BJ (cell line): Measurements from ENCODE around the gene APBA2. TPM values are rescaled to one million over a fixed set of nuclear protein-coding genes. Genes with fewer than 3 reads are reported as not detected.

ENCODE experiments used
- CTCF ChIA-PET: fragments of 350-600 bp; formaldehyde crosslinking; extraction: SDS; loops from one replicate; lab custom pipeline; 2021; ENCODE audit warnings: antibody characterized with exemption, inconsistent platforms; lab: Yijun Ruan, JAX
- POLR2A ChIA-PET: fragments of 300-600 bp; sonication (Branson Sonifier 250); formaldehyde crosslinking; extraction: SDS; loops from one replicate; lab custom pipeline; 2021; ENCODE audit warnings: antibody characterized with exemption; lab: Charles Lee
- DNase-seq: peaks from one replicate; pipeline ENCODE4 v3.0.0-alpha.2; 2011; ENCODE audit warnings: low read depth
- H3K27me3 ChIP-seq: 2 replicates; pipeline ENCODE4 v1.6.0; 2011; ENCODE audit warnings: low read length; ENCODE audit not compliant: control insufficient read depth, insufficient read depth
- H3K36me3 ChIP-seq: 2 replicates; pipeline ENCODE4 v1.5.1; 2011; ENCODE audit warnings: low read length; ENCODE audit not compliant: control insufficient read depth, insufficient read depth
- H3K4me3 ChIP-seq: 2 replicates; pipeline ENCODE4 v1.5.1; 2011; ENCODE audit warnings: low read depth, mild to moderate bottlenecking, control low read depth, low read length
- polyA plus RNA-seq: library from polyadenylated mRNA; depleted of rRNA; stranded (reverse); fragments of >200 nt; gene quantifications from 2 replicates; pipeline ENCODE4 v1.2.3, GENCODE V29; 2011
- TF ChIP-seq, protein P1 (sequence below): IDR thresholded peaks from 2 replicates; pipeline ENCODE4 v1.5.1; 2011; ENCODE audit warnings: low read depth, mild to moderate bottlenecking, control low read depth, inconsistent platforms, low read length, moderate library complexity; ENCODE audit not compliant: insufficient read depth

The APBA2 gene
- polyA plus RNA-seq, 1 experiment: 15.1 TPM

DNA sequence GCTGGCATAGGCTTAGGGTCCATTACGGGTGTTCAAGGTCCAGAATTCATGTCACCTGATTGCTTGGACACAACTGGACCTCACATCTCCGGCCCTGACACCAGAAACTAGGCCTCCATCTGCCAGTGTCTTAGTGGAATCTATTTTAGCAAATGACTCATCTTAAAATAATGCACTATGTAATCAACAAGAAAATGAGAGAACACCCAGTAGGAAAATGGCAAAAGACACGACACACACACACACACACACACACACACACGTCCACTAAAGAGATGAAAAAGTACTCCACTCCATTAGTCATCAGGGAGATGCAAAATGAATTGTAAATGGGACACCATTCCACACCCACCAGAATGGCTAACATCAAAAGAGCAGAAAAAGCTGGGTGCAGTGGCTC, 11.2 kb downstream of the APBA2 start:
- TF ChIP-seq, protein P1, sequence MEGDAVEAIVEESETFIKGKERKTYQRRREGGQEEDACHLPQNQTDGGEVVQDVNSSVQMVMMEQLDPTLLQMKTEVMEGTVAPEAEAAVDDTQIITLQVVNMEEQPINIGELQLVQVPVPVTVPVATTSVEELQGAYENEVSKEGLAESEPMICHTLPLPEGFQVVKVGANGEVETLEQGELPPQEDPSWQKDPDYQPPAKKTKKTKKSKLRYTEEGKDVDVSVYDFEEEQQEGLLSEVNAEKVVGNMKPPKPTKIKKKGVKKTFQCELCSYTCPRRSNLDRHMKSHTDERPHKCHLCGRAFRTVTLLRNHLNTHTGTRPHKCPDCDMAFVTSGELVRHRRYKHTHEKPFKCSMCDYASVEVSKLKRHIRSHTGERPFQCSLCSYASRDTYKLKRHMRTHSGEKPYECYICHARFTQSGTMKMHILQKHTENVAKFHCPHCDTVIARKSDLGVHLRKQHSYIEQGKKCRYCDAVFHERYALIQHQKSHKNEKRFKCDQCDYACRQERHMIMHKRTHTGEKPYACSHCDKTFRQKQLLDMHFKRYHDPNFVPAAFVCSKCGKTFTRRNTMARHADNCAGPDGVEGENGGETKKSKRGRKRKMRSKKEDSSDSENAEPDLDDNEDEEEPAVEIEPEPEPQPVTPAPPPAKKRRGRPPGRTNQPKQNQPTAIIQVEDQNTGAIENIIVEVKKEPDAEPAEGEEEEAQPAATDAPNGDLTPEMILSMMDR: no peak
- H3K4me3 ChIP-seq: no peak overlapping the region
- CTCF ChIA-PET: interaction anchor here (1.3 kb wide), 1 partner anchor 205 kb away, joined by 3 read pairs; no protein-coding TSS in a partner anchor
- peaks cover 1% of the 10 kb centered on the region; the same call in 1 of the 2 replicates for H3K36me3 ChIP-seq
- POLR2A ChIA-PET: no interaction called here
- DNase-seq: peak; percentile 82
- no peaks in the 10 kb centered on the region for H3K27me3 ChIP-seq

DNA sequence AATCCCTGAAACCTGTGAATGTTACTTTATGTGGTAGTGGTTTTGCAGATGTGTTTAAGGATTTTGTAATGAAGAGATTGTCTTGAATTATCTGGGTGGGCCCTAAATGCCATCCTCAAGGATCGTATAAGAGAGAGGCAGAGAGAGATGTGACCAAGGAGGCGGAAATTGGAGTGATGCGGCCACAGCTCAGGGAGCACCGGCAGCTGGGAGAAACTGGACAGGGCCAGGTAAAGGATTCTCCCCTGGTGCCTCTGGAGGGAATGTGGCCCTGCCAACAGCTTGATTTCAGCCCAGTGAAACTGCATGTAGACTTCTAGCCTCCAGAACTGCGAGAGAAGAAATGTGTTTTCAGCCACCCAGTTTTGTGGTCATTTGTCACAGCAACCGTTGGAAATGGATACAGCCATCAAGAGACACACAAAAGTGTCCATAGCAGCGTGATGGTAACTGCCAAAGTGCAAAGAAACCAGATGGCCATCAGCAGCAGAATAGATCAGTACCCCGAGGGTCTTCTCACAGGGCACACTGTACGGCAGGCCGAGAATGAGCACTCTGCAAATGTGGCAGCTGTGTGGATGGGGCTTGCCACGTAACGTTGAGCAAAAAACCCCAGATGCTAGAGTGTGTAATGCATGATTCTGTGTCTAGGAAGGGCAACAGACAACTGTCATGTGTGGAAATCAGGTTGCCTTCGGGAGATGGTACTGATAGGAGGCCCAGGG, 12.2 kb downstream of the APBA2 start:
- H3K27me3 ChIP-seq: no peaks in the 10 kb centered on the region
- ChIA-PET CTCF (interaction anchor here (1.3 kb wide), 1 partner anchor 204 kb away, joined by 3 read pairs; no protein-coding TSS in a partner anchor), POLR2A (no interaction called here)
- H3K4me3 ChIP-seq: no peak overlapping the region
- peaks cover 1% of the 10 kb centered on the region; the same call in 1 of the 2 replicates for H3K36me3 ChIP-seq
- no peak for DNase-seq
- TF ChIP-seq, protein P1: no peak

GRCh38 chr15:28899061-28899738, 13.4 kb downstream of the APBA2 start:
- CTCF ChIA-PET: interaction anchor here (1.1 kb wide), 1 partner anchor 204 kb away, joined by 3 read pairs; no protein-coding TSS in a partner anchor
- H3K27me3 ChIP-seq: no peaks in the 10 kb centered on the region
- H3K4me3 ChIP-seq: no peak overlapping the region
- TF ChIP-seq, protein P1: no peak
- POLR2A ChIA-PET: no interaction called here
- H3K36me3 ChIP-seq: peaks cover 1% of the 10 kb centered on the region; the same call in 1 of the 2 replicates
- DNase-seq: no peak

GRCh38 chr15:28900041-28900891, 14.5 kb downstream of the APBA2 start:
- H3K36me3 ChIP-seq: peaks cover 1% of the 10 kb centered on the region; the same call in 1 of the 2 replicates
- no peak for DNase-seq
- no peak overlapping the region for H3K4me3 ChIP-seq
- CTCF ChIA-PET: no interaction called here
- POLR2A ChIA-PET: no interaction called here
- TF ChIP-seq, protein P1: no peak
- H3K27me3 ChIP-seq: no peaks in the 10 kb centered on the region
